Measurements from ENCODE around the gene TOP2B.

GRCh38 chr3:25708036-25708435 lies 43.3 kb upstream of the TOP2B start:
- TF ChIP-seq CTCF (IDR thresholded peaks at IDR 0.05; ENCODE audit: low read depth, low read length, missing input control) (no peak), ATF3 (IDR thresholded peaks at IDR 0.05) (no peak), JUND (IDR thresholded peaks at IDR 0.05) (no peak), YY1 (IDR thresholded peaks at IDR 0.05) (no peak), RAD21 (IDR thresholded peaks at IDR 0.05) (no peak), HNF4G (IDR thresholded peaks at IDR 0.05) (no peak)
